ENCODE measurements around the gene FURIN.
"Not testable (repeated sequence)": the region's sequence is repeated elsewhere in the genome, so short reads cannot be mapped to it uniquely, and the experiment has no call there.

Gene FURIN

GRCh38 chr15:90844696-90845095 is 23.7 kb upstream of the FURIN start:
- DNase-seq (ENCODE audit: low read depth in 2 of 2) = no peak

DNA sequence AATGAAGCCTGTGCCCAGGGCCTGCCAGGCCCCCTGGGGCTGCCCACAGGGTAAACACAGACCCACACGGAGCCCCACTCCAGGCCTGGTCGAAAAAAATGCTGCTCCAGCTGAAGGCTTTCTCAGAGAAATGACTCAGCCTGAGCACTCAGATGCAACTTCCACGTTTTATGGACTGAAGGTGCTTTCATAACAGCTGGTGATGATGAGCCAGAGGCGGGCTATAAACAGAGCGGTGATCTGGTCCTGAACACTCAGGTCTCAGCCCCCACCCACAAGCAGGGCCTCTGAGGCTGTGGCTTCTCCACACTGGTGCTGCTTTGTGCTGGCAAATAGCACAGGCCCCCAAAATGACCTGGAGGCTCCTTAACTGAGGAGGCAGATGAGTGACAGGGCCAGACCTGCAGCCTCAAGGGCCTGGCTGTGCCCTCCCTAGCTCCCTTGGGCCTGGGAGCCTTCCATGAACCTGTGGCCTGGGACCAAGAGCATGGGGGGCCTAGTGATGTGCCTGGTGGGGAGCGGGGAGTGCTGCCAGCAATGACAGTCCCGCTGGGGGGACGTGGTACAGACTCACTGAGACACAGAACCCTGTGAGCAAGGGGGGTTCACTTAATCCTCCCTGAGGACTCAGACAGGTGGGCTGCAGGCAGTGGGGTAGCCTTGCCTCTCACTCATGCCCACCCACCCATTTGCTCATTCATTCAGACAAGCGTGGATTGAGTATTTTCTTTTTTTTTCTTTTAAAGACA is 23.0 kb upstream of the FURIN start:
- DNase-seq (ENCODE audit: low read depth in 2 of 2) = no peak

- DNase-seq (ENCODE audit: low read depth in 2 of 2) = not testable (repeated sequence)
Observed at GRCh38 chr15:90849424-90849823, 19.0 kb upstream of the FURIN start.

- no peak for DNase-seq (ENCODE audit: low read depth in 2 of 2)
Observed at GRCh38 chr15:90851114-90851513, 17.3 kb upstream of the FURIN start.

DNA sequence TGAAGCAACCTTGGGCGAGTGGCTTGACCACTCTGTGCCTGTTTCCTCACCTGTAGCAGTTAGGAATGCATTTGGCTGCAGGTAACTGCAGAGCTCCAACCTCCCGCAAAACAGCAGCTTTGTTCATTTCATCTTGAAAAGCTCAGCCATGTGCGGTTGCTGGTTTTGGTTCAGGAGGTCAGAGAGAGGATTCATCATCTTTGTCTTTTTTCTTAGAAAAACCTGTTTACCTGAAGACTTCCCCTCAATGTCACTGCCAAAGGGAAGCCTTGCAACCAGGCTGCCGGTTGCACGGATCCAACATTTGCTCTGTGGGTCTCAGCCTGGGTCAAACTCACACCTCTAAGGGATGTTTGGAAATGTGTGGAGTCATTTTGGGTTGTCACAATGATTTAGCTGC is 16.4 kb upstream of the FURIN start:
- DNase-seq (ENCODE audit: low read depth in 2 of 2) = no peak

DNA sequence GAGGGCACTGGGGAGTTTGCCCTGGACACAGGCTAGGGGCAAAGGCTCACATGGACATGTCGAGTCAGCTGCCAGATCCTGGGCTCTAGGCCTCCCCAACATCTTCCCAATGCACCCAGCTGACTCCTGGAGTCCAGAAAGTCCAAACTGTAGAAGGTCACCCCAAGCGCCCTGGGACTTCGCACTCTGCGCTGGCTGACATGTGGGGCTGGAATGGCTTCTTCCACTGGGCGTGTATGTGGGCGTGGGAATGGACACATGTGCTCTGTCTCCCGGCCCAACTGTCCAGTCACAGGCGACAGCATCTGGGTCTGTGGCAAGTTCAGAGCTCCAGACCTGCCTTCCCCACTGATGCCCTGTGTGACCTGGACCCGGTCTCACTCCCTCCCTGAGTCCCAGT is 13.2 kb upstream of the FURIN start:
- DNase-seq (ENCODE audit: low read depth in 2 of 2) = no peak

DNA sequence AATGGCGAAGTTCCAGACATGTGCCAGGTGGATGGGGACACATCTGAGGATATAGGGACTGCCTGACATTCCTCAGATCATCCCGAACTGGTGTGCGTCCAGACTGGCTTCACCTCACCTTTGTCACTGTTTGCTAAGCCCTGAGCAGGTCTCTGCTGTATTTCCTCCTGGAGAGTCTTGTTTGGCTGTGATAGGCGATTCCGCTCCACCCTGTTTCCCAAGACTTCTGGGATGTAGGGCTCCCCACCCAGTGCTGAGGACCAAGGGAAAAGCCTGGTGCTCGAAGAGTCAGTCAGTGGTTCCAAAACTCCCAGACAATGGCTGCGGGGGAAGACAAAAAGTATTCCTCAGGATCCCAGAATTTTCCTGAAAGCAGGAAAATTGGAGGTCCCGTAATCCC is 11.1 kb upstream of the FURIN start:
- no peak for DNase-seq (ENCODE audit: low read depth in 2 of 2)

DNA sequence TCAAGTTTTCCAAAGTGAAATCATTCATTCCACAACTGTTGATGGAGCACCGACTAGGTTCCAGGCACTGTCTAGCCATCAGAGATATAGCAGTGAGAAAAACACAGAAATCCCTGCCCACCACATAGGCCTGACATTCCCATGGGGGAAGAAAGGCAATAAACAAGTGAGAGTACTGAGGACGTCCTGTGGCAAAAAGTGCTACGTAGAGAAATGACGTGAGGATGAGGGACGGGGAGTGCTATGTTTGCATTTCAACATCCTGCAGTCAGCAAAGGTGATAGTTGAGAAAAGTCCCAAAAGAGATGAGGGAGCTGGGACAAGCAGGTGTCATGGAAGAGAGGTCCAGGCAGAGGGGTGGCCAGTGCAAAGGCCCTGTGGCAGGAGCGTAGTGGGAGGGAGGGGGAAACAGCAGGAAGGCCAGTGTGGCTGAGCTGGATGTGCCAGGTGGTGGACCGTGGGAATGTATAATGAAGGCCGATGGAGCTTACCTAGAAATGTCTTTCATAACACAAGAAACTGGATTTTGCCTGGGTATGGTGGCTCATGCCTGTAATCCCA is 10.4 kb upstream of the FURIN start:
- no peak for DNase-seq (ENCODE audit: low read depth in 2 of 2)

DNA sequence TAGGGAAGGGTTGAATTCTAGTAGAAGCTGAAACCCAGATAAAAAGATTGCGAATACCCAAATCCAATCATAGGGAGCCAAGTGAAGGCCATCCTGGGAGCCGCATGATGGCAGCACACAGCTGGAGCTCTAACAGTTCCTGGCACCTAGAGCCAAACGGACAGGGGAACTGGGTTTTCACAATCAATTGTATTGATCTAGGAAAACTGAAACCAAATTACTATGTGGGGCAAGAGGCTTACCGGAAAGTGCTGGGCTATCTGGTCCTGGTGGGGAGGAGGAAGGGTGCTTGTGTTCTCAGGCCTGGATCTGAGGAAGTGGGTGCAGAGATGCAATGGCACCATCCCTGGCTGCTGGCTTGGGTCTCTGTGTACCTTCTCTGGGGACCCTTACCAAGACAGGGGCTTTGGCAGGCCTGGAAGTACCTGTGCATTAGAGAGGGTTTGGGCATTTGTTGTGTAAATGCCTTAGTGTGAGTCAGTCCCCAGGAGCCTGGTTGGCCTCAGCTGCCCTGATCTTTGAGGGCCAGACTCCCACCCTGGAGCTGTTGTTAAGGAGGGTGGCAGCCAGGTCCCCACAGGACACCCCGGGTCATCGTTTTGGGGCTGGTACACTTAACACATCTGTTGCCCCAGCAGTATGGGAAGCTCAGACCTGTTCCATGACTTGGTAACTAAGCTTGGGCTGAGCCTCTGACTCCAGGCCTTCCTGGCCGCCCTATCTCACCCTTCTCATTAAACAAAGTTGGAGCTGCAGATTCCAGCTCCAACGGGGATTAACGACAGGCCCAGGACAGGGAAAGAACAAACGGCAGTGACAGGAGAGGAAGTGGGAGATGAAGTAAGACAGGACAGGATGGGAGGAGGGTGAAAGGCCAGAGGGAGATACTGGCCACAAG is 8.9 kb upstream of the FURIN start:
- DNase-seq (ENCODE audit: low read depth in 2 of 2) = no peak

GRCh38 chr15:90860450-90860849 is 7.9 kb upstream of the FURIN start:
- DNase-seq (ENCODE audit: low read depth in 2 of 2) = no peak

GRCh38 chr15:90860942-90861675 is 7.3 kb upstream of the FURIN start:
- DNase-seq (ENCODE audit: low read depth in 2 of 2) = no peak

- no peak for DNase-seq (ENCODE audit: low read depth in 2 of 2)
Observed at GRCh38 chr15:90862487-90862886, 5.9 kb upstream of the FURIN start.

GRCh38 chr15:90862964-90863778 is 5.2 kb upstream of the FURIN start:
- no peak for DNase-seq (ENCODE audit: low read depth in 2 of 2)

- DNase-seq (ENCODE audit: low read depth in 2 of 2) = no peak
Observed at GRCh38 chr15:90863987-90864386, 4.4 kb upstream of the FURIN start.

GRCh38 chr15:90864507-90864906 is 3.9 kb upstream of the FURIN start:
- no peak for DNase-seq (ENCODE audit: low read depth in 2 of 2)

- DNase-seq (ENCODE audit: low read depth in 2 of 2) = no peak
Observed at GRCh38 chr15:90865702-90866101, 2.7 kb upstream of the FURIN start.

- DNase-seq (ENCODE audit: low read depth in 2 of 2) = no peak
Observed at GRCh38 chr15:90866161-90866715, 2.1 kb upstream of the FURIN start.

DNA sequence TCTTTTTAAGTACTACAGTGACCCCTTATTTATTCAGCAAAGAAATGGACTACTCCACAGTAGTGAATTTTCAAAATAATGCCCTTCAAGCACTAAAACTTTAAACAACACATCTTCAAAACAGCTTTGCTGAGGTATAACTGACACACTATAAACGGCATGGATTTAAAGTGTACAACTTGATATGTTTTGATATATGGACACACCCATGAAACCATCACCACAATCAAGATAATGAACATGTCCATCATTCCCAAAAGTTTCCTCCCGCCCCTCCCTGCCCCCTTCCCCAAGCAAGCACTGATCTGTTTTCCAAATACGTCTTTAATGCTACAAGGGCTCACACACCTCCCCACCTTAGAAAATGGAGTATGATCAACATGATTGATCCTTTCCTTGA is 1.6 kb upstream of the FURIN start:
- no peak for DNase-seq (ENCODE audit: low read depth in 2 of 2)

- no peak for DNase-seq (ENCODE audit: low read depth in 2 of 2)
Observed at GRCh38 chr15:90869140-90869541, 753 bp downstream of the FURIN start.

DNA sequence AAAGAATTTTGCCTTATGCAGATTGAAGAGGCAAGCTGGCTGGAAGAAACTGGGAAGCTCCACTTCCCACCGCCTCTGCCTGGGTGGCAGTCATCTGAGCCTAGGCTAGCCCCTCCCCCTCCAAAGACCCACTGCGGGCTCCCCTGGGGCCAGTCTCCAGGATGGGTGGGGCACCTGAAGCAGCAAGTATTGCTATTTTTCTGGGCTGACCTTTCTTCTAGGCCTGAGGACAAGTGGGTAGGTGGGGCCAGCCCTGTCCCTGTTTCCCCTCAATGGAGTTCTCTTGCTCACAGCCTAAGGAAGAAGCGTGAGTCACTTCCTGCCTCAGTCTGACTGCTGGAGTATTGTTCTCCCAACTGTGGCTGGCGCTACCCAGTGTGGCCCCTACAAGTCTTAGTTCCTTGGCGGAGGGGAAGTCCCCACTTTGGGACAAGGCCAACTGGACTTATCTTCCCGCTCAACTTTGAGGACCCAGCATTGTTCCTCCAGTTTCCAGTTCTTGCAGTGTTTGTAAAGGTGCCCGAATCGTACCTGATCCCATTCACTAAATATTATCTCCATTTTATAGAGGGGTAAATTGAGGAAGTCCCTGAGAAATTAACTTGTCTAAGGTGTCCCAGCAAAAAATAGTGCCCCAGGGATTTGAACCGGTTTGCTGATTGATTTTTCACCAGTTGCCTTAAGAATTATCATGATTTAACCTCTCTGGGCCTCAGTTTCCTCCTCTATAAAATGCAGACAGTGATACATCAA is 1.4 kb downstream of the FURIN start:
- DNase-seq (ENCODE audit: low read depth in 2 of 2) = no peak

Measured in activated CD8-positive, alpha-beta memory T cell treated with anti-CD3 and anti-CD28 coated beads for 4 hours (primary cell).